HCT116 (cell line): ENCODE data around the gene ZNF787. TPM values are rescaled to one million over a fixed set of nuclear protein-coding genes. Genes with fewer than 3 reads are reported as not detected.
A peak's percentile ranks its signal among the peaks of the same experiment; 100 is the strongest.

ENCODE experiments used
- ATAC-seq: fragments of 200-7000 bp; cut with Tn5 transposase; 2 replicates; pipeline ENCODE4 v1.9.1; 2020; ENCODE audit warnings: mild to moderate bottlenecking, moderate library complexity
- BruUV-seq: library from RNA; stranded (reverse); fragments of 400-500 nt; replicated peaks from 2 replicates; lab custom pipeline; 2021; lab: Mats Ljungman, UMichigan
- CTCF ChIA-PET: fragments of 300-600 bp; sonication (Branson Sonifier 250); formaldehyde crosslinking; loops from one replicate; lab custom pipeline; 2021; ENCODE audit warnings: antibody characterized with exemption; lab: Charles Lee
- POLR2A ChIA-PET: fragments of 300-600, 350-600 bp; sonication (Branson Sonifier 250); formaldehyde crosslinking; loops from one replicate; lab custom pipeline; 2021; ENCODE audit warnings: antibody characterized with exemption; lab: Charles Lee
- RAD21 ChIA-PET, 2 experiments: fragments of 300-600 bp; sonication (Branson Sonifier 250); formaldehyde crosslinking; loops; one replicate each; lab custom pipeline; 2023; ENCODE audit warnings: low total read pairs in 2 of 2; ENCODE audit not compliant: uncharacterized antibody in 2 of 2, unreplicated experiment in 2 of 2, low non-redundant PET in 1 of 2; lab: Charles Lee
- DNase-seq: peaks from one replicate; pipeline ENCODE4 v3.0.0-alpha.2; 2010; ENCODE audit warnings: low read depth, low spot score
- H2AFZ ChIP-seq: fragments of 200-600 bp; shearing (Covaris generic), sonication (generic); 2 replicates; pipeline ENCODE4 v1.6.1; 2017; ENCODE audit warnings: low read depth, mixed run types, mixed read lengths, antibody characterized with exemption, low read length; ENCODE audit not compliant: poor library complexity, severe bottlenecking
- H3K27ac ChIP-seq: 2 replicates; pipeline ENCODE4 v1.5.1; 2012; ENCODE audit warnings: low read depth, low read length
- H3K27me3 ChIP-seq: fragments of 200-600 bp; sonication (generic); 2 replicates; pipeline ENCODE4 v1.6.1; 2016; ENCODE audit warnings: mixed run types, low read length, mixed read lengths; ENCODE audit not compliant: insufficient read depth
- H3K36me3 ChIP-seq, 2 experiments: fragments of 200-500 bp in 1 of 2; fragments of 200-600 bp in 1 of 2; sonication (Bioruptor generic) in 1 of 2; sonication (generic) in 1 of 2; 2 replicates each; pipeline versions ENCODE4 v1.5.1 to v1.6.1; 2014 to 2016; ENCODE audit warnings: low read length in 2 of 2, inconsistent platforms in 1 of 2, mixed read lengths in 1 of 2, mixed run types in 1 of 2; ENCODE audit not compliant: insufficient read depth in 2 of 2, control insufficient read depth in 1 of 2
- H3K4me1 ChIP-seq, 2 experiments: fragments of 200-600 bp in 1 of 2; sonication (generic) in 1 of 2; 2 replicates each; pipeline versions ENCODE4 v1.5.1 to v1.6.1; 2012 to 2017; ENCODE audit warnings: low read length in 2 of 2, inconsistent platforms in 1 of 2, mild to moderate bottlenecking in 1 of 2, mixed read lengths in 1 of 2, mixed run types in 1 of 2, moderate library complexity in 1 of 2; ENCODE audit not compliant: insufficient read depth in 2 of 2, control insufficient read depth in 1 of 2
- H3K4me2 ChIP-seq: fragments of 200-600 bp; sonication (generic); 2 replicates; pipeline ENCODE4 v1.6.1; 2017; ENCODE audit warnings: mixed run types, low read length, mixed read lengths
- H3K4me3 ChIP-seq, 2 experiments: fragments of 200-600 bp in 1 of 2; sonication (generic) in 1 of 2; replicated peaks in 1 of 2; 2 replicates each; pipeline ENCODE4 v1.5.1; 2011 to 2016; ENCODE audit warnings: low read length in 2 of 2, control low read depth in 1 of 2, low read depth in 1 of 2, mild to moderate bottlenecking in 1 of 2, mixed read lengths in 1 of 2, mixed run types in 1 of 2
- H3K79me2 ChIP-seq: fragments of 200-600 bp; sonication (generic); 2 replicates; pipeline ENCODE4 v1.6.1; 2017; ENCODE audit warnings: mild to moderate bottlenecking, mixed run types, low read length, moderate library complexity, mixed read lengths; ENCODE audit not compliant: insufficient read depth
- H3K9ac ChIP-seq: fragments of 200-600 bp; sonication (generic); 2 replicates; pipeline ENCODE4 v1.6.1; 2016; ENCODE audit warnings: low read length, mixed read lengths
- H3K9me2 ChIP-seq: fragments of 200-600 bp; sonication (generic), shearing (Covaris generic); 2 replicates; pipeline ENCODE4 v1.6.1; 2017; ENCODE audit warnings: mixed run types, mild to moderate bottlenecking, moderate library complexity; ENCODE audit not compliant: insufficient read depth
- H3K9me3 ChIP-seq, 2 experiments: fragments of 200-500 bp in 1 of 2; fragments of 200-600 bp in 1 of 2; sonication (Bioruptor generic) in 1 of 2; sonication (generic) in 1 of 2; 2 replicates each; pipeline ENCODE4 v1.6.1; 2014 to 2017; ENCODE audit warnings: low read length in 2 of 2, mixed read lengths in 2 of 2, inconsistent platforms in 1 of 2, low read depth in 1 of 2, mild to moderate bottlenecking in 1 of 2, mixed run types in 1 of 2, moderate library complexity in 1 of 2; ENCODE audit not compliant: control insufficient read depth in 1 of 2, insufficient read depth in 1 of 2
- H4K20me1 ChIP-seq: fragments of 200-600 bp; sonication (generic), shearing (Covaris generic); 2 replicates; pipeline ENCODE4 v1.6.1; 2017; ENCODE audit warnings: mixed run types, mild to moderate bottlenecking, moderate library complexity; ENCODE audit not compliant: insufficient read depth
- ATF3 ChIP-seq: IDR thresholded peaks from 2 replicates; pipeline ENCODE4 v1.6.1; 2012
- CEBPB ChIP-seq: IDR thresholded peaks from 2 replicates; pipeline ENCODE4 v1.6.1; 2012; ENCODE audit warnings: low read depth
- CTCF ChIP-seq, 3 experiments: fragments of 200-600 bp in 1 of 3; sonication (generic) in 1 of 3; IDR thresholded peaks in 2 of 3; conservative IDR thresholded peaks in 1 of 3; 2 replicates each; pipeline ENCODE4 v1.5.1; 2012 to 2017; ENCODE audit warnings: low read depth in 2 of 3, low read length in 2 of 3, antibody characterized with exemption in 1 of 3, borderline replicate concordance in 1 of 3, control low read depth in 1 of 3, mild to moderate bottlenecking in 1 of 3, mixed read lengths in 1 of 3, mixed run types in 1 of 3, moderate library complexity in 1 of 3; ENCODE audit not compliant: insufficient read depth in 1 of 3
- EGR1 ChIP-seq: IDR thresholded peaks from 2 replicates; pipeline ENCODE4 v1.6.1; 2012; ENCODE audit warnings: low read depth
- EZH2 ChIP-seq: fragments of 200-600 bp; sonication (generic); IDR thresholded peaks from 2 replicates; pipeline ENCODE4 v1.6.1; 2017; ENCODE audit warnings: antibody characterized with exemption, mixed run types
- EZH2phosphoT487 ChIP-seq: fragments of 200-600 bp; IDR thresholded peaks from 2 replicates; pipeline ENCODE4 v1.6.1; 2018; ENCODE audit warnings: antibody characterized with exemption, borderline replicate concordance
- FOSL1 ChIP-seq: IDR thresholded peaks from 2 replicates; pipeline ENCODE4 v1.6.1; 2012; ENCODE audit warnings: low read depth
- JUND ChIP-seq: IDR thresholded peaks from 2 replicates; pipeline ENCODE4 v1.6.1; 2012
- MAX ChIP-seq: IDR thresholded peaks from 2 replicates; pipeline ENCODE4 v1.6.1; 2012
- POLR2A ChIP-seq: IDR thresholded peaks from 2 replicates; pipeline ENCODE4 v1.7.0; 2011; ENCODE audit warnings: borderline replicate concordance; ENCODE audit not compliant: insufficient read depth, insufficient read length; ENCODE audit errors: extremely low read depth
- POLR2AphosphoS5 ChIP-seq: IDR thresholded peaks from 2 replicates; pipeline ENCODE4 v1.6.1; 2011; ENCODE audit warnings: mild to moderate bottlenecking, low read depth, low read length, moderate library complexity
- REST ChIP-seq: IDR thresholded peaks from 2 replicates; pipeline ENCODE4 v1.6.1; 2012; ENCODE audit warnings: low read depth
- SIN3A ChIP-seq: IDR thresholded peaks from 2 replicates; pipeline ENCODE4 v1.6.1; 2012; ENCODE audit warnings: low read depth
- SRF ChIP-seq: IDR thresholded peaks from 2 replicates; pipeline ENCODE4 v1.6.1; 2012; ENCODE audit warnings: low read depth
- TCF7L2 ChIP-seq: IDR thresholded peaks from 2 replicates; pipeline ENCODE4 v1.7.0; 2011; ENCODE audit warnings: borderline replicate concordance, inconsistent platforms; ENCODE audit not compliant: insufficient read depth, insufficient read length; ENCODE audit errors: extremely low read depth
- ZBTB33 ChIP-seq: IDR thresholded peaks from 2 replicates; pipeline ENCODE4 v1.6.1; 2011; ENCODE audit warnings: mild to moderate bottlenecking, low read length, moderate library complexity; ENCODE audit not compliant: insufficient replicate concordance; ENCODE audit errors: extremely low read depth
- ZFX ChIP-seq: fragments of 450-650 bp; IDR thresholded peaks from 2 replicates; pipeline ENCODE4 v1.6.1; 2017
- ZNF274 ChIP-seq: fragments of 200-500 bp; sonication (Bioruptor generic); IDR thresholded peaks from 2 replicates; pipeline ENCODE4 v1.6.1; 2014; ENCODE audit warnings: mild to moderate bottlenecking, low read depth, low read length, inconsistent platforms
- intact Hi-C: fragments of 100-400 bp; cut with micrococcal nuclease; formaldehyde crosslinking; loops from 2 replicates; pipeline ENCODE4 v1.10.0; 2022
- total RNA-seq: library from RNA; stranded (reverse); gene quantifications from one replicate; pipeline ENCODE4 v1.2.1, GENCODE V29; 2021; ENCODE audit not compliant: unreplicated experiment

ZNF787 gene
- total RNA-seq, 1 experiment from 2014 or later = 40.3 TPM

GRCh38 chr19:56120371-56121179 lies 520 bp downstream of the ZNF787 start:
- H3K27me3 ChIP-seq = no peaks in the 10 kb centered on the region
- H3K4me3 ChIP-seq = peak overlapping the region; percentile 80 to 91
- ChIA-PET CTCF (interaction anchor here (1.0 kb wide), 1 partner anchor 189 kb away, joined by 3 read pairs; no protein-coding TSS in a partner anchor), RAD21 (no interaction called here), POLR2A (interaction anchor here (1.5 kb wide), 1 partner anchor 20 kb away, joined by 6 read pairs; the partner anchor contains the start of gene ZNF444)
- H3K9me2 ChIP-seq = no peaks in the 10 kb centered on the region
- BruUV-seq = no TSS peak
- H3K9ac ChIP-seq = peak overlapping the region; percentile 97
- intact Hi-C loops = loop anchor here (1.0 to 2.0 kb wide), 2 partner anchors 20 to 194 kb away; partner anchors contain the start of gene ZSCAN5A
- peaks cover 9 to 22% of the 10 kb centered on the region in 2 experiments for H3K4me1 ChIP-seq
- 0 out of 4 replicates have a peak, but pooled peaks cover 0 to 3% of the 10 kb centered on the region in 2 experiments for H3K36me3 ChIP-seq
- DNase-seq (peak; percentile 41), ATAC-seq (peak; percentile 53)
- no peaks in the 10 kb centered on the region for H3K9me3 ChIP-seq
- no peak overlapping the region for H2AFZ ChIP-seq
- H4K20me1 ChIP-seq = no peaks in the 10 kb centered on the region
- peaks cover 50% of the 10 kb centered on the region for H3K79me2 ChIP-seq
- peak overlapping the region; percentile 96 for H3K27ac ChIP-seq
- H3K4me2 ChIP-seq = peak overlapping the region; percentile 90
- peak; percentile 86; the same call in 1 of the 2 replicates for TF ChIP-seq ZFX
- TF ChIP-seq ZBTB33 = no peak
- TF ChIP-seq REST = no peak
- no peak for TF ChIP-seq CTCF (IDR thresholded peaks at IDR 0.05 in 2 of 3, conservative IDR thresholded peaks at IDR 0.05 in 1 of 3; ENCODE audit: borderline replicate concordance in 1 of 3, insufficient read depth in 1 of 3, low read depth in 2 of 3, low read length in 2 of 3)
- no peak for TF ChIP-seq FOSL1
- no peak for TF ChIP-seq SRF
- no peak for TF ChIP-seq EZH2phosphoT487
- TF ChIP-seq JUND = no peak
- no peak for TF ChIP-seq ZNF274
- no peak for TF ChIP-seq EGR1
- no peak for TF ChIP-seq ATF3
- no peak for TF ChIP-seq CEBPB
- TF ChIP-seq POLR2AphosphoS5 = peak; percentile 42
- no peak for TF ChIP-seq SIN3A
- TF ChIP-seq TCF7L2 = peak; percentile 75
- TF ChIP-seq MAX = peak; percentile 85
- TF ChIP-seq POLR2A = no peak
- no peak for TF ChIP-seq EZH2
